Stimulated activated CD8-positive, alpha-beta memory T cell treated with anti-CD3 and anti-CD28 coated beads, Interleukin-4, amount 100 ng/mL, for 24 hours (primary cell): ENCODE data around the gene EEFSEC.

ENCODE experiments used
- DNase-seq: peaks from one replicate; pipeline ENCODE4 v3.0.0-alpha.2; 2020; ENCODE audit warnings: low read depth

EEFSEC gene

GRCh38 chr3:128447561-128448013, 294.3 kb downstream of the EEFSEC start:
- DNase-seq = peak; percentile 28

- no peak for DNase-seq
Observed at GRCh38 chr3:128448491-128448890, 295.2 kb downstream of the EEFSEC start.

GRCh38 chr3:128449111-128449638, 295.9 kb downstream of the EEFSEC start:
- no peak for DNase-seq

- DNase-seq = no peak
Observed at GRCh38 chr3:128452120-128452519, 298.8 kb downstream of the EEFSEC start.

GRCh38 chr3:128452678-128453275, 299.5 kb downstream of the EEFSEC start:
- DNase-seq = no peak

- DNase-seq = no peak
Observed at GRCh38 chr3:128453501-128454309, 300.4 kb downstream of the EEFSEC start.

GRCh38 chr3:128454310-128454618, 301.0 kb downstream of the EEFSEC start:
- DNase-seq = no peak

- DNase-seq = no peak
Observed at GRCh38 chr3:128455116-128455515, 301.8 kb downstream of the EEFSEC start.

- DNase-seq = no peak
Observed at GRCh38 chr3:128455786-128456748, 302.8 kb downstream of the EEFSEC start.

GRCh38 chr3:128456776-128457715, 303.8 kb downstream of the EEFSEC start:
- no peak for DNase-seq

- no peak for DNase-seq
Observed at GRCh38 chr3:128457937-128458336, 304.7 kb downstream of the EEFSEC start.
